Measurements from ENCODE around the gene EPHX1.
"Not testable (repeated sequence)": the region's sequence is repeated elsewhere in the genome, so short reads cannot be mapped to it uniquely, and the experiment has no call there.

DNA sequence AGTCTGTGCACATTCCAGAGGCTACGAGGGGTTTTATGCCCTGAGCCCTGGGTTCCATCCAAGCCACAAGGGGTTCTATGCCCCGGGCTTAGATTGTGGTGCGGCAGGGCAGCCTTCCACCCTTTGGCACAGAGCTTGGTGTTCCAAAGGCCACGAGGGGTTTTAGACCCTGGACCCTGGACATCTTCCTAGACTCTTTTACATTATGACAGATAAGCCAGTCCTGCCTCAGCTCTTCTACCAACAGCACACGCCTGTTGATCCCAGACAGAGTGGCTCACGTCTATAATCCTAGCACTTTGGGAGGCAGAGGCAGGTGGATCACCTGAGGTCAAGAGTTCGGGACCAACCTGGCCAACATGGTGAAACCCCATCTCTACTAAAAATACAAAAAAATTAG, 8.8 kb upstream of the EPHX1 start:
- TF ChIP-seq, protein P1, sequence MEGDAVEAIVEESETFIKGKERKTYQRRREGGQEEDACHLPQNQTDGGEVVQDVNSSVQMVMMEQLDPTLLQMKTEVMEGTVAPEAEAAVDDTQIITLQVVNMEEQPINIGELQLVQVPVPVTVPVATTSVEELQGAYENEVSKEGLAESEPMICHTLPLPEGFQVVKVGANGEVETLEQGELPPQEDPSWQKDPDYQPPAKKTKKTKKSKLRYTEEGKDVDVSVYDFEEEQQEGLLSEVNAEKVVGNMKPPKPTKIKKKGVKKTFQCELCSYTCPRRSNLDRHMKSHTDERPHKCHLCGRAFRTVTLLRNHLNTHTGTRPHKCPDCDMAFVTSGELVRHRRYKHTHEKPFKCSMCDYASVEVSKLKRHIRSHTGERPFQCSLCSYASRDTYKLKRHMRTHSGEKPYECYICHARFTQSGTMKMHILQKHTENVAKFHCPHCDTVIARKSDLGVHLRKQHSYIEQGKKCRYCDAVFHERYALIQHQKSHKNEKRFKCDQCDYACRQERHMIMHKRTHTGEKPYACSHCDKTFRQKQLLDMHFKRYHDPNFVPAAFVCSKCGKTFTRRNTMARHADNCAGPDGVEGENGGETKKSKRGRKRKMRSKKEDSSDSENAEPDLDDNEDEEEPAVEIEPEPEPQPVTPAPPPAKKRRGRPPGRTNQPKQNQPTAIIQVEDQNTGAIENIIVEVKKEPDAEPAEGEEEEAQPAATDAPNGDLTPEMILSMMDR (conservative IDR thresholded peaks at IDR 0.05; ENCODE audit: low read depth, low read length), result not testable (repeated sequence)
- TF ChIP-seq EZH2 (IDR thresholded peaks at IDR 0.05; ENCODE audit: low read length, unreplicated experiment); EZH2phosphoT487 (IDR thresholded peaks at IDR 0.05; ENCODE audit: borderline replicate concordance, low read length): not testable (repeated sequence)
